HUES64 (cell line): Measurements from ENCODE around the gene SMU1.

Experiments
- H3K27ac ChIP-seq: 2 replicates; pipeline ENCODE4 v1.7.0; 2013; ENCODE audit warnings: low read depth, low read length, inconsistent platforms
- H3K27me3 ChIP-seq: 2 replicates; pipeline ENCODE4 v1.6.1; 2013; ENCODE audit warnings: mild to moderate bottlenecking, low read length; ENCODE audit not compliant: insufficient read depth
- H3K36me3 ChIP-seq: 2 replicates; pipeline ENCODE4 v1.6.1; 2013; ENCODE audit warnings: mild to moderate bottlenecking, low read length; ENCODE audit not compliant: insufficient read depth
- H3K4me1 ChIP-seq: 2 replicates; pipeline ENCODE4 v1.6.1; 2013; ENCODE audit warnings: mild to moderate bottlenecking, low read length, moderate library complexity; ENCODE audit not compliant: insufficient read depth
- H3K4me3 ChIP-seq: 2 replicates; pipeline ENCODE4 v1.5.1; 2013; ENCODE audit warnings: mild to moderate bottlenecking, low read length, moderate library complexity
- H3K9ac ChIP-seq: 2 replicates; pipeline ENCODE4 v1.6.1; 2013; ENCODE audit warnings: mild to moderate bottlenecking, low read depth, low read length
- H3K9me3 ChIP-seq: 2 replicates; pipeline ENCODE4 v1.6.1; 2013; ENCODE audit warnings: low read depth, low read length; ENCODE audit not compliant: insufficient read depth
- WGBS: fragments of 150-250, 120-280 bp; methylation state at CpG from one replicate; pipeline ENCODE4 v1.1.7; 2013; ENCODE audit warnings: missing lambda C conversion rate; 5-methylcytosine and 5-hydroxymethylcytosine counted together

SMU1 gene

GRCh38 chr9:33113799-33114547 is 37.5 kb upstream of the SMU1 start:
- 94% methylated on average over 11 of the region's 11 CpGs for WGBS
- Histone ChIP-seq H3K27ac (no peak overlapping the region), H3K9me3 (no peaks in the 10 kb centered on the region), H3K4me1 (peaks cover 6% of the 10 kb centered on the region), H3K36me3 (peaks cover 4% of the 10 kb centered on the region; the same call in 1 of the 2 replicates), H3K4me3 (no peak overlapping the region), H3K27me3 (no peaks in the 10 kb centered on the region), H3K9ac (no peak overlapping the region)

- H3K27ac ChIP-seq, result no peak overlapping the region
- WGBS, result 73% methylated on average over 4 of the region's 4 CpGs
- no peak overlapping the region; the same call in 1 of the 2 replicates for H3K9ac ChIP-seq
- H3K36me3 ChIP-seq, result peaks cover 4% of the 10 kb centered on the region; the same call in 1 of the 2 replicates
- H3K4me1 ChIP-seq, result peaks cover 13% of the 10 kb centered on the region
- H3K9me3 ChIP-seq, result no peaks in the 10 kb centered on the region
- H3K27me3 ChIP-seq, result no peaks in the 10 kb centered on the region
- no peak overlapping the region for H3K4me3 ChIP-seq
Observed at GRCh38 chr9:33112094-33112493, 35.6 kb upstream of the SMU1 start.

- whole genome bisulfite sequencing, result 91% methylated on average over 5 of the region's 5 CpGs
- Histone ChIP-seq H3K4me3 (no peak overlapping the region), H3K27ac (no peak overlapping the region), H3K4me1 (peaks cover 16% of the 10 kb centered on the region), H3K9ac (no peak overlapping the region; the same call in 1 of the 2 replicates), H3K9me3 (no peaks in the 10 kb centered on the region), H3K27me3 (no peaks in the 10 kb centered on the region), H3K36me3 (peaks cover 4% of the 10 kb centered on the region; the same call in 1 of the 2 replicates)
Observed at GRCh38 chr9:33111631-33112030, 35.2 kb upstream of the SMU1 start.

GRCh38 chr9:33110686-33111085 is 34.2 kb upstream of the SMU1 start:
- Histone ChIP-seq H3K4me1 (peaks cover 16% of the 10 kb centered on the region), H3K27ac (no peak overlapping the region), H3K4me3 (no peak overlapping the region), H3K36me3 (peaks cover 4% of the 10 kb centered on the region; the same call in 1 of the 2 replicates), H3K9me3 (no peaks in the 10 kb centered on the region), H3K9ac (no peak overlapping the region), H3K27me3 (no peaks in the 10 kb centered on the region)
- WGBS, result 94% methylated on average over 5 of the region's 5 CpGs

GRCh38 chr9:33109850-33110595 is 33.5 kb upstream of the SMU1 start:
- H3K27me3 ChIP-seq, result no peaks in the 10 kb centered on the region
- no peak overlapping the region for H3K4me3 ChIP-seq
- peaks cover 4% of the 10 kb centered on the region; the same call in 1 of the 2 replicates for H3K36me3 ChIP-seq
- no peaks in the 10 kb centered on the region for H3K9me3 ChIP-seq
- no peak overlapping the region for H3K27ac ChIP-seq
- no CpG with 5 or more reads among the region's 1 CpG for WGBS
- H3K4me1 ChIP-seq, result peaks cover 16% of the 10 kb centered on the region
- no peak overlapping the region for H3K9ac ChIP-seq

GRCh38 chr9:33109097-33109496 is 32.6 kb upstream of the SMU1 start:
- H3K9me3 ChIP-seq, result no peaks in the 10 kb centered on the region
- WGBS, result 89% methylated on average over 2 of the region's 3 CpGs
- H3K36me3 ChIP-seq, result peaks cover 4% of the 10 kb centered on the region; the same call in 1 of the 2 replicates
- no peak overlapping the region for H3K4me3 ChIP-seq
- H3K4me1 ChIP-seq, result peaks cover 16% of the 10 kb centered on the region
- H3K27ac ChIP-seq, result no peak overlapping the region
- H3K27me3 ChIP-seq, result no peaks in the 10 kb centered on the region
- H3K9ac ChIP-seq, result no peak overlapping the region

GRCh38 chr9:33108472-33108871 is 32.0 kb upstream of the SMU1 start:
- Histone ChIP-seq H3K27me3 (no peaks in the 10 kb centered on the region), H3K36me3 (peaks cover 4% of the 10 kb centered on the region; the same call in 1 of the 2 replicates), H3K4me1 (peaks cover 16% of the 10 kb centered on the region), H3K4me3 (no peak overlapping the region), H3K9me3 (no peaks in the 10 kb centered on the region), H3K9ac (no peak overlapping the region), H3K27ac (no peak overlapping the region)
- 96% methylated on average over 3 of the region's 3 CpGs for WGBS

GRCh38 chr9:33107762-33108161 is 31.3 kb upstream of the SMU1 start:
- 78% methylated on average over 5 of the region's 5 CpGs for WGBS
- Histone ChIP-seq H3K4me3 (no peak overlapping the region), H3K27ac (no peak overlapping the region), H3K4me1 (peaks cover 19% of the 10 kb centered on the region), H3K9me3 (no peaks in the 10 kb centered on the region), H3K9ac (no peak overlapping the region), H3K36me3 (no peaks in the 10 kb centered on the region), H3K27me3 (no peaks in the 10 kb centered on the region)

GRCh38 chr9:33106827-33107621 is 30.6 kb upstream of the SMU1 start:
- Histone ChIP-seq H3K4me3 (no peak overlapping the region), H3K27me3 (no peaks in the 10 kb centered on the region), H3K36me3 (no peaks in the 10 kb centered on the region), H3K27ac (no peak overlapping the region), H3K9ac (no peak overlapping the region), H3K4me1 (peaks cover 18% of the 10 kb centered on the region), H3K9me3 (no peaks in the 10 kb centered on the region)
- WGBS, result 75% methylated on average over 10 of the region's 10 CpGs

GRCh38 chr9:33106372-33106771 is 29.9 kb upstream of the SMU1 start:
- Histone ChIP-seq H3K9me3 (no peaks in the 10 kb centered on the region), H3K4me1 (peaks cover 13% of the 10 kb centered on the region), H3K4me3 (no peak overlapping the region), H3K36me3 (no peaks in the 10 kb centered on the region), H3K27me3 (no peaks in the 10 kb centered on the region), H3K9ac (no peak overlapping the region), H3K27ac (no peak overlapping the region)
- 83% methylated on average over 4 of the region's 4 CpGs for WGBS

GRCh38 chr9:33105959-33106358 is 29.5 kb upstream of the SMU1 start:
- no peaks in the 10 kb centered on the region for H3K36me3 ChIP-seq
- 100% methylated on average over 1 of the region's 1 CpG for WGBS
- H3K27ac ChIP-seq, result no peak overlapping the region
- no peak overlapping the region for H3K4me3 ChIP-seq
- H3K9me3 ChIP-seq, result no peaks in the 10 kb centered on the region
- H3K27me3 ChIP-seq, result no peaks in the 10 kb centered on the region
- H3K4me1 ChIP-seq, result peaks cover 13% of the 10 kb centered on the region
- H3K9ac ChIP-seq, result no peak overlapping the region
